Fibroblast of lung (primary cell): Measurements from ENCODE around the gene ACSL3. TPM values are rescaled to one million over a fixed set of nuclear protein-coding genes. Genes with fewer than 3 reads are reported as not detected.

Experiments used
- DNase-seq, 2 donors: peaks; one replicate each; pipeline versions ENCODE4 v3.0.0 to v3.0.0-alpha.2; 2010; ENCODE audit warnings: low read depth in 2 of 2
- H2AFZ ChIP-seq: 2 replicates; pipeline ENCODE4 v1.5.1; 2012; ENCODE audit warnings: low read length, control low read depth, inconsistent platforms
- H3K27ac ChIP-seq: 2 replicates; pipeline ENCODE4 v1.5.1; 2011; ENCODE audit warnings: low read length, control low read depth; ENCODE audit not compliant: insufficient read depth
- H3K27me3 ChIP-seq: 2 replicates; pipeline ENCODE4 v1.5.1; 2011; ENCODE audit warnings: mild to moderate bottlenecking, low read length; ENCODE audit not compliant: control insufficient read depth, insufficient read depth
- H3K36me3 ChIP-seq: 2 replicates; pipeline ENCODE4 v1.5.1; 2011; ENCODE audit warnings: low read length; ENCODE audit not compliant: control insufficient read depth, insufficient read depth
- H3K4me1 ChIP-seq: 2 replicates; pipeline ENCODE4 v1.5.1; 2011; ENCODE audit warnings: low read length; ENCODE audit not compliant: control insufficient read depth, insufficient read depth; ENCODE audit errors: extremely low read depth
- H3K4me2 ChIP-seq: 2 replicates; pipeline ENCODE4 v1.5.1; 2011; ENCODE audit warnings: low read length, control low read depth; ENCODE audit not compliant: insufficient read depth; ENCODE audit errors: extremely low read depth
- H3K4me3 ChIP-seq, 4 experiments: fragments of 200-600 bp in 1 of 4; sonication (generic) in 1 of 4; replicated peaks in 1 of 4; 2 replicates each; pipeline ENCODE4 v1.5.1; 2011 to 2016; ENCODE audit warnings: low read length in 4 of 4, low read depth in 3 of 4, mild to moderate bottlenecking in 3 of 4, control low read depth in 2 of 4, inconsistent platforms in 1 of 4, mixed read lengths in 1 of 4; ENCODE audit not compliant: insufficient read depth in 1 of 4; ENCODE audit errors: control extremely low read depth in 1 of 4
- H3K79me2 ChIP-seq: 2 replicates; pipeline ENCODE4 v1.5.1; 2012; ENCODE audit warnings: mild to moderate bottlenecking, low read length, inconsistent platforms; ENCODE audit not compliant: control insufficient read depth, insufficient read depth
- H3K9ac ChIP-seq: 2 replicates; pipeline ENCODE4 v1.5.1; 2011; ENCODE audit warnings: mild to moderate bottlenecking, low read length, control low read depth; ENCODE audit not compliant: insufficient read depth
- H3K9me3 ChIP-seq: 2 replicates; pipeline ENCODE4 v1.5.1; 2012; ENCODE audit warnings: low read depth, low read length; ENCODE audit not compliant: control insufficient read depth, insufficient read depth
- H4K20me1 ChIP-seq: 2 replicates; pipeline ENCODE4 v1.5.1; 2011; ENCODE audit warnings: low read length; ENCODE audit not compliant: control insufficient read depth, insufficient read depth; ENCODE audit errors: extremely low read depth
- EZH2 ChIP-seq: IDR thresholded peaks from 2 replicates; pipeline ENCODE4 v1.5.1; 2012; ENCODE audit warnings: low read length, control low read depth, mild to moderate bottlenecking; ENCODE audit errors: missing control alignments
- polyA plus RNA-seq, 2 donors: library from polyadenylated mRNA; depleted of rRNA in 1 of 2; stranded (reverse) in 1 of 2; unstranded in 1 of 2; fragments of >200 nt; gene quantifications; 2 replicates each; pipeline ENCODE4 v1.2.1, GENCODE V29; 2011 to 2012; ENCODE audit warnings: missing spikeins in 1 of 2
- total RNA-seq: library from RNA; depleted of rRNA; stranded (reverse); fragments of >200 nt; gene quantifications from 2 replicates; pipeline ENCODE4 v1.2.1, GENCODE V29; 2014
- TF ChIP-seq, protein P1 (sequence below), 2 donors: IDR thresholded peaks in 1 of 2; conservative IDR thresholded peaks in 1 of 2; 1 replicate in 1 of 2; 2 replicates in 1 of 2; pipeline ENCODE4 v1.5.1; 2011 to 2012; ENCODE audit warnings: low read length in 2 of 2, control low read depth in 1 of 2, inconsistent platforms in 1 of 2, low read depth in 1 of 2, mild to moderate bottlenecking in 1 of 2

Gene ACSL3
- total and polyA plus RNA-seq, 2 donors (not counting 1 experiment from before 2014, with no cell fraction given) = 147 to 377 TPM

DNA sequence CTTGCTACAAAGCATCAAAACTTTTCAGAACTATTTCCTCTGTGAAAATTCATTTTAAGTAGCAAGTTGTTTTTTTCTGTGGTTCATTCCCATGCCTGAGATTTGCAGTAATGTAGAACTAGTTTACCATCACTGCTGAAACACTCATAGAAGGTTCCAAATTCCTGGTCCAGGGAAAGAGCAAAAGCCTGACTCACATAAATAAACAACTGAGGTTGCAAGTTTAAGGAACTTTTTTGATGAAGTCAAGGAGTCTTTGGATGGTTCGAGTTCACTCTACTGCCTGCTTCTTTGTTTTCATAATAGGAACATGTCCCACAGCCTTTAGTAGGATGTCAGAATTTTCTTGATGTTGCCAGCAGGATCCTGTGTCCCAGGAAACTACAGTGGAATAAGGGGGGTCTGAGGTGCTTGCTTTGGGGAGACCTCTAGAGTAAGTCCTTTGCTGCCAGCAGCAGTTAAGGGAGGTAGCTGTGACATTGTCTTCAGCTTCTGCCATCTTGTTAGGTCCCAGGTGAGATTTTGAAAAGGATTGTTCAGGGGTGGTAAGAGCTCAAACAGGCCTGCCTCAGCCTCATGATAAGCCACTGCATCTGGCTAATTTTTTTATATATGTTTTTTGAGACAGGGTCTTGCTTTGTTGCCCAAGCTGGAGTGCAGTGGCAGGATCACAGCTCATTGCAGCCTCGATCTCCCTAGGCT, 43.9 kb downstream of the ACSL3 start:
- H3K9ac ChIP-seq = no peak overlapping the region
- no peaks in the 10 kb centered on the region for H3K9me3 ChIP-seq
- peaks cover 29% of the 10 kb centered on the region for H3K4me1 ChIP-seq
- H4K20me1 ChIP-seq = no peaks in the 10 kb centered on the region
- no peak overlapping the region for H2AFZ ChIP-seq
- TF ChIP-seq, protein P1, sequence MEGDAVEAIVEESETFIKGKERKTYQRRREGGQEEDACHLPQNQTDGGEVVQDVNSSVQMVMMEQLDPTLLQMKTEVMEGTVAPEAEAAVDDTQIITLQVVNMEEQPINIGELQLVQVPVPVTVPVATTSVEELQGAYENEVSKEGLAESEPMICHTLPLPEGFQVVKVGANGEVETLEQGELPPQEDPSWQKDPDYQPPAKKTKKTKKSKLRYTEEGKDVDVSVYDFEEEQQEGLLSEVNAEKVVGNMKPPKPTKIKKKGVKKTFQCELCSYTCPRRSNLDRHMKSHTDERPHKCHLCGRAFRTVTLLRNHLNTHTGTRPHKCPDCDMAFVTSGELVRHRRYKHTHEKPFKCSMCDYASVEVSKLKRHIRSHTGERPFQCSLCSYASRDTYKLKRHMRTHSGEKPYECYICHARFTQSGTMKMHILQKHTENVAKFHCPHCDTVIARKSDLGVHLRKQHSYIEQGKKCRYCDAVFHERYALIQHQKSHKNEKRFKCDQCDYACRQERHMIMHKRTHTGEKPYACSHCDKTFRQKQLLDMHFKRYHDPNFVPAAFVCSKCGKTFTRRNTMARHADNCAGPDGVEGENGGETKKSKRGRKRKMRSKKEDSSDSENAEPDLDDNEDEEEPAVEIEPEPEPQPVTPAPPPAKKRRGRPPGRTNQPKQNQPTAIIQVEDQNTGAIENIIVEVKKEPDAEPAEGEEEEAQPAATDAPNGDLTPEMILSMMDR (conservative IDR thresholded peaks at IDR 0.05 in 1 of 2, IDR thresholded peaks at IDR 0.05 in 1 of 2; ENCODE audit: low read depth in 1 of 2, low read length in 2 of 2) = no peak
- TF ChIP-seq EZH2 = no peak
- peaks cover 72% of the 10 kb centered on the region for H3K79me2 ChIP-seq
- H3K4me2 ChIP-seq = peak overlapping the region; percentile 62
- peak; percentile 95 to 97 for DNase-seq
- H3K27ac ChIP-seq = peak overlapping the region; percentile 56
- H3K36me3 ChIP-seq = peaks cover 1% of the 10 kb centered on the region
- H3K4me3 ChIP-seq = no peak overlapping the region
- H3K27me3 ChIP-seq = no peaks in the 10 kb centered on the region

DNA sequence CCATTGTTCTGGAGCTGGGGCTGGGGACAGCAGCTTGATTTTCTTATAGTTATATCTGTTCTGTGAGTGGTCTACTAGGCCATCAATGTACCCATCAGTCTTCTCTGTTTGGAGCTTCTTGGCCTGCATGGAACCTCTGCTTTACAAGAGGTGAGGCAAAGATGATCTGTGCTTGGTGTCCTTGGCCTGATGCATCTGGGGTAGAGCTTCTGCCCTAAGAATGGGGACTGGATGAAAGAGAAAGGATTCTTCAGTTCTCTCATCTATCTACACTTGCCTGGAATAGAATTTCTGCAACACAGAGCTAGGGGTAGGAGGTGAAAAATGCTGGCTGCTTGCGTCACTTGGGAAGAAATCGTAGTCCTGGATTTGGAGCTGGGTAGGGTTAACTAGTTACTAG, 46.2 kb downstream of the ACSL3 start:
- Histone ChIP-seq H4K20me1 (no peaks in the 10 kb centered on the region), H3K9ac (no peak overlapping the region), H3K9me3 (no peaks in the 10 kb centered on the region), H2AFZ (no peak overlapping the region), H3K79me2 (peaks cover 69% of the 10 kb centered on the region), H3K4me3 (no peak overlapping the region), H3K27ac (no peak overlapping the region), H3K36me3 (peaks cover 1% of the 10 kb centered on the region), H3K4me2 (no peak overlapping the region), H3K4me1 (peaks cover 29% of the 10 kb centered on the region), H3K27me3 (no peaks in the 10 kb centered on the region)
- no peak for DNase-seq
- TF ChIP-seq, protein P1 (conservative IDR thresholded peaks at IDR 0.05 in 1 of 2, IDR thresholded peaks at IDR 0.05 in 1 of 2; ENCODE audit: low read depth in 1 of 2, low read length in 2 of 2) = no peak
- no peak for TF ChIP-seq EZH2

DNA sequence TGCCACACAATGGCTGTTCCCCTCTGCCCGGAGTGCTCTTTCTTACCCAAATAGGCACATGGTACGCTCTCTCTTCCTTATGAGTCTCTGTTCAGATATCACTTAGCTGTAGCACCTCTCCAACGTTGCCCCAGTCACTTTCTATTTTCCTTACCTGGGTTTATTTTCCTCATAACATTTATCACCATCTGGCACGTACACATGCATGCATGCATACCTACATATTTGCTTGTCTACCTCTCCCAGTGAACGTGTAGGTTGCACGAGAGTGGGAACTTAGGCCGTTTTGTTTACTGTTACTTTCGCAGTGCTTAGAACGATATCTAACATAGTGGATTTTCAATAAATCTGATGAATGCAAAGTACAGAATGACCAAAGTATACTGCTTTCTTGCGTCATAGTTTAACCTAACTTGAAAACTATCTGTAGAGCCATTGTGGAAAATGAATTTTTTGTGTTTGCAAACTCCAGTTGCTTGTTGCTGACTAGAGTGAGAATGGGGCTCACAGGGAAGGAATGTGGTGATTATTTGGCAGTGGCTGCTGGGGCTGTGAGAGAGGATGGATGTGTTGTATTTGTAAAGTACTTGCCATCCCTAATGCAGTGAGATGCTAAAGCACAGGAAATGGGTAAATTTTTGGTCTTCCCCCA, 47.1 kb downstream of the ACSL3 start:
- H3K27ac ChIP-seq = no peak overlapping the region
- H3K4me1 ChIP-seq = peaks cover 27% of the 10 kb centered on the region
- H3K9ac ChIP-seq = no peak overlapping the region
- peaks cover 1% of the 10 kb centered on the region for H3K36me3 ChIP-seq
- H3K79me2 ChIP-seq = peaks cover 69% of the 10 kb centered on the region
- no peaks in the 10 kb centered on the region for H3K9me3 ChIP-seq
- H2AFZ ChIP-seq = no peak overlapping the region
- DNase-seq = peak; percentile 75 to 84
- H3K27me3 ChIP-seq = no peaks in the 10 kb centered on the region
- H3K4me2 ChIP-seq = peak overlapping the region; percentile 4
- H3K4me3 ChIP-seq = no peak overlapping the region
- H4K20me1 ChIP-seq = no peaks in the 10 kb centered on the region
- TF ChIP-seq, protein P1 (conservative IDR thresholded peaks at IDR 0.05 in 1 of 2, IDR thresholded peaks at IDR 0.05 in 1 of 2; ENCODE audit: low read depth in 1 of 2, low read length in 2 of 2) = no peak
- TF ChIP-seq EZH2 = no peak
